NOMO-1 treated with DMSO at 0.1 percent for 48 hours (cell line): Measurements from ENCODE around the gene ADAMTS9.

Source experiments
- DNase-seq: peaks from one replicate; lab custom pipeline; 2025; ENCODE audit not compliant: unreplicated experiment; lab: John Stamatoyannopoulos, UW

Gene ADAMTS9

GRCh38 chr3:64621275-64621674, 66.5 kb downstream of the ADAMTS9 start:
- no peak for DNase-seq

- no peak for DNase-seq
Measured at GRCh38 chr3:64620020-64620419, 67.8 kb downstream of the ADAMTS9 start.

GRCh38 chr3:64619216-64619615, 68.6 kb downstream of the ADAMTS9 start:
- no peak for DNase-seq

- DNase-seq, result no peak
Measured at GRCh38 chr3:64617610-64618009, 70.2 kb downstream of the ADAMTS9 start.

GRCh38 chr3:64616953-64617352, 70.8 kb downstream of the ADAMTS9 start:
- no peak for DNase-seq

GRCh38 chr3:64612916-64613526, 74.8 kb downstream of the ADAMTS9 start:
- DNase-seq, result no peak

GRCh38 chr3:64612082-64612860, 75.5 kb downstream of the ADAMTS9 start:
- DNase-seq, result peak; percentile 73

GRCh38 chr3:64608741-64609140, 79.1 kb downstream of the ADAMTS9 start:
- DNase-seq, result no peak

GRCh38 chr3:64607032-64607551, 80.7 kb downstream of the ADAMTS9 start:
- no peak for DNase-seq

- no peak for DNase-seq
Measured at GRCh38 chr3:64604313-64604712, 83.5 kb downstream of the ADAMTS9 start.

- DNase-seq, result no peak
Measured at GRCh38 chr3:64601824-64602223, 86.0 kb downstream of the ADAMTS9 start.

GRCh38 chr3:64600246-64600950, 87.4 kb downstream of the ADAMTS9 start:
- DNase-seq, result no peak

- no peak for DNase-seq
Measured at GRCh38 chr3:64599651-64600050, 88.1 kb downstream of the ADAMTS9 start.

GRCh38 chr3:64595253-64595694, 92.5 kb downstream of the ADAMTS9 start:
- no peak for DNase-seq

- no peak for DNase-seq
Measured at GRCh38 chr3:64594134-64594533, 93.7 kb downstream of the ADAMTS9 start.

- DNase-seq, result no peak
Measured at GRCh38 chr3:64593350-64593749, 94.5 kb downstream of the ADAMTS9 start.

GRCh38 chr3:64591615-64592014, 96.2 kb downstream of the ADAMTS9 start:
- DNase-seq, result no peak

GRCh38 chr3:64588380-64588779, 99.4 kb downstream of the ADAMTS9 start:
- no peak for DNase-seq

GRCh38 chr3:64586952-64587351, 100.8 kb downstream of the ADAMTS9 start:
- no peak for DNase-seq

- DNase-seq, result no peak
Measured at GRCh38 chr3:64584179-64584578, 103.6 kb downstream of the ADAMTS9 start.

- DNase-seq, result no peak
Measured at GRCh38 chr3:64578797-64579196, 109.0 kb downstream of the ADAMTS9 start.
